Astrocyte of the cerebellum (primary cell): ENCODE data around the gene IMMP2L.

Source experiments
- DNase-seq: peaks from one replicate; pipeline ENCODE4 v3.0.0-alpha.2; 2011; ENCODE audit warnings: low read depth
- H3K4me3 ChIP-seq: 2 replicates; pipeline ENCODE4 v1.5.1; 2011; ENCODE audit warnings: mild to moderate bottlenecking, low read depth, low read length, moderate library complexity
- CTCF ChIP-seq: IDR thresholded peaks from 2 replicates; pipeline ENCODE4 v1.5.1; 2012; ENCODE audit warnings: low read length, low read depth, moderate library complexity, mild to moderate bottlenecking; ENCODE audit errors: missing control alignments
- in situ Hi-C: cut with HindIII; loops from 2 replicates; pipeline ENCODE4 v1.10.0; 2017; ENCODE audit warnings: low sequenced_read_pairs

The IMMP2L gene

GRCh38 chr7:111346219-111346618, 216.1 kb downstream of the IMMP2L start:
- DNase-seq = no peak
- in situ Hi-C loops = no loop called here
- TF ChIP-seq CTCF = no peak
- no peak overlapping the region for H3K4me3 ChIP-seq

- no peak overlapping the region for H3K4me3 ChIP-seq
- no peak for DNase-seq
- in situ Hi-C loops = no loop called here
- no peak for TF ChIP-seq CTCF
These were observed 219.3 kb downstream of the IMMP2L start for GRCh38 chr7:111343017-111343416.

- no peak overlapping the region for H3K4me3 ChIP-seq
- in situ Hi-C loops = no loop called here
- DNase-seq = no peak
- no peak for TF ChIP-seq CTCF
These were observed 223.3 kb downstream of the IMMP2L start for GRCh38 chr7:111339006-111339405.

- H3K4me3 ChIP-seq = no peak overlapping the region
- in situ Hi-C loops = no loop called here
- no peak for DNase-seq
- TF ChIP-seq CTCF = no peak
These were observed 229.3 kb downstream of the IMMP2L start for GRCh38 chr7:111333010-111333409.

GRCh38 chr7:111330235-111330523, 232.1 kb downstream of the IMMP2L start:
- no peak overlapping the region for H3K4me3 ChIP-seq
- in situ Hi-C loops = no loop called here
- TF ChIP-seq CTCF = no peak
- no peak for DNase-seq

GRCh38 chr7:111329367-111330234, 232.7 kb downstream of the IMMP2L start:
- in situ Hi-C loops = no loop called here
- no peak overlapping the region for H3K4me3 ChIP-seq
- no peak for DNase-seq
- no peak for TF ChIP-seq CTCF

GRCh38 chr7:111328487-111328886, 233.8 kb downstream of the IMMP2L start:
- DNase-seq = no peak
- in situ Hi-C loops = no loop called here
- no peak overlapping the region for H3K4me3 ChIP-seq
- no peak for TF ChIP-seq CTCF
